Hepatocyte (in vitro differentiated cells): ENCODE data around the gene NSMCE1. TPM values are rescaled to one million over a fixed set of nuclear protein-coding genes. Genes with fewer than 3 reads are reported as not detected.

Source experiments
- DNase-seq: peaks from one replicate; pipeline ENCODE4 v3.0.0-alpha.2; 2016; ENCODE audit warnings: low spot score
- H2AFZ ChIP-seq: fragments of 200-600 bp; sonication (generic); 2 replicates; pipeline ENCODE4 v1.6.0; 2016; ENCODE audit warnings: antibody characterized with exemption, mild to moderate bottlenecking
- H3K27ac ChIP-seq: fragments of 200-600 bp; sonication (generic); 2 replicates; pipeline ENCODE4 v1.5.1; 2016; ENCODE audit warnings: mild to moderate bottlenecking
- H3K27me3 ChIP-seq: fragments of 200-600 bp; sonication (generic); 2 replicates; pipeline ENCODE4 v1.6.1; 2016
- H3K36me3 ChIP-seq: fragments of 200-600 bp; sonication (generic); replicated peaks from 2 replicates; pipeline ENCODE4 v1.5.1; 2016; ENCODE audit warnings: low read depth; ENCODE audit not compliant: insufficient read depth
- H3K4me1 ChIP-seq: fragments of 200-600 bp; sonication (generic); 2 replicates; pipeline ENCODE4 v1.5.1; 2016; ENCODE audit warnings: mild to moderate bottlenecking, moderate library complexity; ENCODE audit not compliant: insufficient read depth
- H3K4me2 ChIP-seq: fragments of 200-600 bp; sonication (generic); 2 replicates; pipeline ENCODE4 v1.6.0; 2016
- H3K4me3 ChIP-seq: fragments of 200-600 bp; sonication (generic); 2 replicates; pipeline ENCODE4 v1.5.1; 2016; ENCODE audit warnings: mild to moderate bottlenecking
- H3K79me2 ChIP-seq: fragments of 200-600 bp; sonication (generic); 2 replicates; pipeline ENCODE4 v1.6.0; 2017; ENCODE audit warnings: mild to moderate bottlenecking
- H3K9me2 ChIP-seq: fragments of 200-600 bp; sonication (generic); replicated peaks from 2 replicates; pipeline ENCODE4 v1.6.0; 2017; ENCODE audit warnings: mild to moderate bottlenecking; ENCODE audit not compliant: insufficient read depth
- H3K9me3 ChIP-seq: fragments of 200-600 bp; sonication (generic); 2 replicates; pipeline ENCODE4 v1.5.1; 2016; ENCODE audit warnings: low read depth, mild to moderate bottlenecking
- H4K20me1 ChIP-seq: fragments of 200-600 bp; sonication (generic); 2 replicates; pipeline ENCODE4 v1.6.0; 2016; ENCODE audit warnings: mild to moderate bottlenecking; ENCODE audit not compliant: insufficient read depth, poor library complexity, severe bottlenecking
- EZH2 ChIP-seq: fragments of 200-600 bp; sonication (generic); IDR thresholded peaks from 2 replicates; pipeline ENCODE4 v1.6.1; 2016; ENCODE audit warnings: antibody characterized with exemption, mild to moderate bottlenecking, borderline replicate concordance
- EZH2phosphoT487 ChIP-seq: fragments of 200-600 bp; sonication (generic); IDR thresholded peaks from one replicate; pipeline ENCODE4 v1.6.1; 2018; ENCODE audit warnings: antibody characterized with exemption, mild to moderate bottlenecking, low read depth, moderate library complexity; ENCODE audit not compliant: unreplicated experiment, severe bottlenecking
- WGBS: methylation state at CpG from one replicate; pipeline ENCODE4 v1.1.6; 2016; ENCODE audit warnings: low lambda C conversion rate; ENCODE audit errors: missing lambda C conversion rate; 5-methylcytosine and 5-hydroxymethylcytosine counted together
- polyA plus RNA-seq: library from polyadenylated mRNA; unstranded; fragments of >200 nt; fragmentation: Nextera tagmentation; extraction: Ambion mirVana; gene quantifications from 2 replicates; pipeline ENCODE4 v1.2.1, GENCODE V29; 2016
- total RNA-seq: library from RNA; depleted of rRNA; stranded (reverse); fragments of >200 nt; gene quantifications from 2 replicates; pipeline ENCODE4 v1.2.3, GENCODE V29; 2014
- TF ChIP-seq, protein P1 (sequence below): fragments of 200-600 bp; sonication (generic); IDR thresholded peaks from 2 replicates; pipeline ENCODE4 v1.5.1; 2016; ENCODE audit warnings: antibody characterized with exemption, mild to moderate bottlenecking; ENCODE audit not compliant: poor library complexity

The NSMCE1 gene
- total and polyA plus RNA-seq, 2 experiments from 2014 or later, result 35.0 to 58.2 TPM

DNA sequence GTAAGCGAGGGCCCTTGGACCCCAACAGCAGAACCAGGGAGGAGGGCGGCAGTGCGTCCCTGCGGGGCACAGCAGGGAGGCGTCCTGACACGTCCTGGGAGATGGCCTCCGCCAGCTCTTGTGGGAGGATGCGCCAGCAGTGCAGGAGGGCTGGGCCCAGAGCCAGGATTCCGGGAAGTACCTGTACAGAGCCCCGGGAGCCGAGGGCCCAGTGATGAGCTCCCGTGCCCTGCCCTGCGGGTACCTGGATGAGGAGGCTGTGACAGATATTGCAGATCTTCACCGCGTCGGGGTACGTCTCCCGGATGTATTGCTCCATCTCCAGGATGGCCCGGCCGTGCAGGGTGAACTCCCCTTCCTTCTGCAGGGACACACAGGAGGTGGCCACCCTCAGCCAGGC, 42.1 kb downstream of the NSMCE1 start:
- Histone ChIP-seq H3K4me3 (no peak overlapping the region), H3K36me3 (no peaks in the 10 kb centered on the region), H2AFZ (no peak overlapping the region), H3K79me2 (no peaks in the 10 kb centered on the region), H3K9me2 (no peaks in the 10 kb centered on the region), H4K20me1 (no peaks in the 10 kb centered on the region), H3K4me2 (peak overlapping the region; percentile 55), H3K9me3 (no peaks in the 10 kb centered on the region), H3K27me3 (no peaks in the 10 kb centered on the region), H3K4me1 (peaks cover 4% of the 10 kb centered on the region), H3K27ac (peak overlapping the region; percentile 70)
- no peak for DNase-seq
- WGBS, result 95% methylated on average over 18 of the region's 20 CpGs
- TF ChIP-seq, protein P1, sequence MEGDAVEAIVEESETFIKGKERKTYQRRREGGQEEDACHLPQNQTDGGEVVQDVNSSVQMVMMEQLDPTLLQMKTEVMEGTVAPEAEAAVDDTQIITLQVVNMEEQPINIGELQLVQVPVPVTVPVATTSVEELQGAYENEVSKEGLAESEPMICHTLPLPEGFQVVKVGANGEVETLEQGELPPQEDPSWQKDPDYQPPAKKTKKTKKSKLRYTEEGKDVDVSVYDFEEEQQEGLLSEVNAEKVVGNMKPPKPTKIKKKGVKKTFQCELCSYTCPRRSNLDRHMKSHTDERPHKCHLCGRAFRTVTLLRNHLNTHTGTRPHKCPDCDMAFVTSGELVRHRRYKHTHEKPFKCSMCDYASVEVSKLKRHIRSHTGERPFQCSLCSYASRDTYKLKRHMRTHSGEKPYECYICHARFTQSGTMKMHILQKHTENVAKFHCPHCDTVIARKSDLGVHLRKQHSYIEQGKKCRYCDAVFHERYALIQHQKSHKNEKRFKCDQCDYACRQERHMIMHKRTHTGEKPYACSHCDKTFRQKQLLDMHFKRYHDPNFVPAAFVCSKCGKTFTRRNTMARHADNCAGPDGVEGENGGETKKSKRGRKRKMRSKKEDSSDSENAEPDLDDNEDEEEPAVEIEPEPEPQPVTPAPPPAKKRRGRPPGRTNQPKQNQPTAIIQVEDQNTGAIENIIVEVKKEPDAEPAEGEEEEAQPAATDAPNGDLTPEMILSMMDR, result no peak
- no peak for TF ChIP-seq EZH2
- no peak for TF ChIP-seq EZH2phosphoT487

DNA sequence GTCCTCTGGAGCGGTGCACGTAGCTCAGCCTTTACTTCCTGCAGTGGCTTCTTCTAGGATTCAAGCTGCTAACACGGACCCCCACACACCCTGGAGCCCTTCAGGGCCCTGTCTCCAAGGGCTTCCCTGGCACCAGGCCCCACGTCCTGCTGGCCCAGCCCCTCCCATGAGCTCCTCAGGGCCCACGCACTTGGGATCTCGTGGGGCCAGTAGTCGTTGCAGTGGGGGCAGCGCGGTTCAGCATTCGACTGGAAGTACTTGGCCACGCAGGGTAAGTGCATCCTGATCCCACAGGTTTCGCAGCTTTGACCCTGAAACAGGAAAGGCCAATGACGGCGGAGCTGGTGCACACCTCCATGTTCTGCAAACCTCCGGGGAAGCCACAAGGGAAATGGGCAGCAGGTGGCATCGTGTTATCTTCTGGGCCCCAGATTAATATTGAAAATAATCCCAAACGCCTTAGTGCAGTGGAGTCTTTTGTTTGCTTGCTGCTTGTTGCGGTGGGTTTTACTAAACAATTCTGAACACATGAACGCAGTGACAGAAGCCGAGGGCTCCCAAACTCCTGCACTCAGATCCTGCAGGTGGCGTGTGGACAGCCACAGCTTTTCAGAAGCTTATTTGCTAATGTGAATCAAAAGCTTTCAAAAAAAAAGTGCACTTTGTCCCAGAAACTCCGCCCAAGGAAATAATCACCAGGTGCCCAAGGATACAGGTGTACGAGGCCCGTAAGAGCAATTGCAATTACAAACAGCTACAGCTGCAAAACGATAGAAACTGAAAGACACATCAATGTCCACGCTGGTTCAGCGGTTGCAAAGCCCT, 42.8 kb downstream of the NSMCE1 start:
- DNase-seq, result peak; percentile 61
- Histone ChIP-seq H4K20me1 (no peaks in the 10 kb centered on the region), H3K4me3 (no peak overlapping the region), H3K4me1 (peaks cover 4% of the 10 kb centered on the region), H3K9me3 (no peaks in the 10 kb centered on the region), H3K36me3 (no peaks in the 10 kb centered on the region), H3K27me3 (no peaks in the 10 kb centered on the region), H3K27ac (peak overlapping the region; percentile 70), H3K9me2 (no peaks in the 10 kb centered on the region), H2AFZ (no peak overlapping the region), H3K4me2 (peak overlapping the region; percentile 55), H3K79me2 (no peaks in the 10 kb centered on the region)
- 83% methylated on average over 27 of the region's 27 CpGs for WGBS
- TF ChIP-seq, protein P1, result peak; percentile 26
- TF ChIP-seq EZH2 (no peak), EZH2phosphoT487 (no peak)

DNA sequence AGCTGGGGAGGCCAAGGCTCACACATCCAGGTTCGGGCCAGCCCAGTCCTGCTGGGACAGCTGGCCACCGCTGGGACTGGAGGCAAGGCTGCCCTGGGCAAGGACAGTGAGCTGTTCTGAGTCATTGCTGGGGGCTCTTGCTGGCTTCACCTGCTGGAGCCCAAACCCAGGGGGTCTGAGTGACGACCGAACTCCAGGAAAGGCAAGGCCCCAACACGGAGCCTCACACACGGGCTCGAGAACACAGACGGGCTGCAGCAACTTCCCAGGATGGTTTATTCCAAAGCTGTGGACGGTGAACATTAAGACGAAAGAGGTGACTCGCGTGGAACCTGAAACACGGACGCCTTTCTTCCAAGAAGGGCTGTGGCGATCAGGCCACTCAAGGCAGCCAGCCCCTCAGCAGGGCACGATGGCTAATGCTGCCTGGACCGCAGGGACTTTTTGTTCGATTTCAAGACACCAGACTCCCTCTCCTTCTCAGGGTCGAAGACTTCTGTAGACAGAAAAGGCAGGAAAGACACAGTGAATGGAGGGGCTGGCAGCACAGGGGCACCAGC, 43.8 kb downstream of the NSMCE1 start:
- H3K9me2 ChIP-seq, result no peaks in the 10 kb centered on the region
- WGBS, result 85% methylated on average over 19 of the region's 19 CpGs
- H3K36me3 ChIP-seq, result no peaks in the 10 kb centered on the region
- H3K4me2 ChIP-seq, result no peak overlapping the region
- H3K9me3 ChIP-seq, result no peaks in the 10 kb centered on the region
- TF ChIP-seq EZH2, result no peak
- TF ChIP-seq, protein P1, result no peak
- TF ChIP-seq EZH2phosphoT487, result no peak
- no peaks in the 10 kb centered on the region for H3K79me2 ChIP-seq
- no peak for DNase-seq
- no peak overlapping the region for H2AFZ ChIP-seq
- H3K4me1 ChIP-seq, result peaks cover 4% of the 10 kb centered on the region
- H3K27ac ChIP-seq, result no peak overlapping the region
- H3K27me3 ChIP-seq, result no peaks in the 10 kb centered on the region
- no peaks in the 10 kb centered on the region for H4K20me1 ChIP-seq
- no peak overlapping the region for H3K4me3 ChIP-seq
